NCI-H1105 treated with DMSO at 0.1 percent for 48 hours (cell line): ENCODE data around the gene PHKA2.

ENCODE experiments used
- DNase-seq: peaks from one replicate; lab custom pipeline; 2025; lab: John Stamatoyannopoulos, UW

Gene PHKA2

DNA sequence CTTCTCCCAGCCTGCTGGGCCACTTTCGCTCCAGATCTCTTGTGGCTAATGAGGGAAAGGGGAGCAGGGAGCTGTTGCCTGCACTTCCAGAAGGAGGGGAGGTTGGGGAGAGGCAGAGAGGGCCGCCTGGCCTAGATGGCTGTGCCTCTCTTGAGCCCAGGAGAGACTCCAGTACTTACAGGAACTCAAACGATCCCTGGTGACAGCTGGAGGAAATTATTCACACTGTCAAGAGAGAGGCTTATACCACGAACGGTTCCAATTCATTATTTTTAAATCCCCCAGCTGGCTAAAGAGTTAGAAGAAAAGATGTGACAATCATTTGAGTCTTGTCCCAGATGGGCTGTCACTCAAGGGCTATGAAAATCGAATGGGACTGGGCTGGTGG, 96.1 kb downstream of the PHKA2 start:
- DNase-seq = no peak

DNA sequence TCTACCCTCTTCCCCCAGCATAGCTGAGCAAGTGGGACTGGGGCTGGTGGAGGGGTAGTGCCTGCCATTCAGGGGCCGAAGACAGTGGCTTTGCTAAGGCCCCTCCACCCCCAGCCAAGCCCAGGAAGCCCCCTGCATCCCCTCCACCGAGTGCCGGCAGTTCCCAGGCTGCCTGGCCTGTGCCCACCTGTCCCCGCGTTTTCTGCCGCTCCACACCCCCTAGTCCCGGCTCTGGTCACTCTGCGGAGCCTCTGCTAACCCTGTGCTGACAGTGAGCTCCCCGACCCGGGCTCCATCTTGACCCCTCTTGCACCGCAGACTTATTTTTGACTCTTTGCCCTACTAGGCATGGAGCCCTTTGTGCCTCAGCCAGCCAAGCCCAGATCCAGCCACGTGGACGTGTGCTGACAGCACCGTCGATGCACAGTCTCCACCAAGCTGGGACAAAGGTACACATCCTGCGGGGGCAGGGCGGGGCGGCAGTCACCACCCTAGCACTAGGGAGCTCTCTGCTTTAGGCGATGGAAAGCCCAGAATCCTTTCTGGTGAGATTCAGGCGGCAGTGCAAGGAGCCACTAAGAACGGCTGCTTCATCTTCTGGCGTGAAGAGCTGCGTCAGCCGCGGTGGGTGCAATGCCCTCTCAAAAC, 96.6 kb downstream of the PHKA2 start:
- DNase-seq = peak; percentile 19

DNA sequence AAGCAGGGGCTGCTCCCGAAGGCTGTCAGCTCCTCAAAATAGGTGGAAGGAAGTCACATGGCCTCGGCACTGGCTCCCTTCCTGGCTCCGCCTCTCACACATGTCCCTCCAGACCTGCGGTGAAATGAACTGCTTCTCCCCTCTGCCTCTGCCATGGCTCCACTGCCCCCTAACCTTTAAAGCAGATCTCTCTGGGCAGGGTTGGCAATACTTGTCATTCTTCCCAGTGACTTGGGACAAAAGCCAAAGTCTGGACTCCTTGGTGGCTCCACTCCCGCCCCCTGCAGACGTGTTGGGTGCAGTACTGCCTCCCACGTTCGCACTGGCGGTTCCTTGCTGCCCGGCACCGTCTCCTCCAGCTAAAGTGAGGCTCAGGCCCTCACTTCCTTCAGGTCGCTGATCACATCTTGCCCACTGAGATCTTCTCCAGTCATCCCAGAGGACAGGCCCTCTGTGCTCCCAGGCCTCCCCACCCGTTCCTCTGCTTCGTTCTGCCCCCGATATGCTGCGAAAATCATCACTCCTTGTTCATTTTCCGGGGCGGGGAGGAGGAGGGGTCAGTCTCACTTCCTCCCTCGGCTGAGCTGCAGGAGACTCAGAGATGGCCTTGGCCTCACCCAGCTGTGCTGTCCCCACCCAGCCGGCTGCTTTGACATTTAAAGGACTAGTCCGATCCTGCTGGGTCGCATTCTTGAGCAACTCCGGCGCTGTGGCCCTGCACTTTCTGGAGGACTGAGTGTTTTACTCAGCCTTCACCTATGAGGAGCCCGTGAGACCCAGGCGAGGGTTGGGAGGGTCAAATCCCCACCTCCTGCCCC, 97.4 kb downstream of the PHKA2 start:
- DNase-seq = peak; percentile 49

DNA sequence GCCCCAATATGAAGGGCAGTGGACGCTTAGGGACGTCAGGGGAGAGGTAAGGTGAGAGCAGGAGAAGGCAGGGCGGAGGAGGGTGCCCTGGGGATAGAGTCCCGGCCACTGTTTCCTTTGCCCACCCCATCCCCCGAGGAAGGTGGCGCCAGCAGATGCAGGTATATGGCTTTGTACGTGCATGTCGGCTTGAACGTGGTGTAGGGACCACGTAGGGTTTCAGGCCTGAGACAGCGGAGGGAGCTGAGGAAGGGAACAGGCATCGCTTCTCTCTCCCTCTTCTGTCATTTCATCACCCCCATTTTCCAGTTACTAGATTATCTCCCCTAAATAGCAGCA, 97.9 kb downstream of the PHKA2 start:
- DNase-seq = no peak

DNA sequence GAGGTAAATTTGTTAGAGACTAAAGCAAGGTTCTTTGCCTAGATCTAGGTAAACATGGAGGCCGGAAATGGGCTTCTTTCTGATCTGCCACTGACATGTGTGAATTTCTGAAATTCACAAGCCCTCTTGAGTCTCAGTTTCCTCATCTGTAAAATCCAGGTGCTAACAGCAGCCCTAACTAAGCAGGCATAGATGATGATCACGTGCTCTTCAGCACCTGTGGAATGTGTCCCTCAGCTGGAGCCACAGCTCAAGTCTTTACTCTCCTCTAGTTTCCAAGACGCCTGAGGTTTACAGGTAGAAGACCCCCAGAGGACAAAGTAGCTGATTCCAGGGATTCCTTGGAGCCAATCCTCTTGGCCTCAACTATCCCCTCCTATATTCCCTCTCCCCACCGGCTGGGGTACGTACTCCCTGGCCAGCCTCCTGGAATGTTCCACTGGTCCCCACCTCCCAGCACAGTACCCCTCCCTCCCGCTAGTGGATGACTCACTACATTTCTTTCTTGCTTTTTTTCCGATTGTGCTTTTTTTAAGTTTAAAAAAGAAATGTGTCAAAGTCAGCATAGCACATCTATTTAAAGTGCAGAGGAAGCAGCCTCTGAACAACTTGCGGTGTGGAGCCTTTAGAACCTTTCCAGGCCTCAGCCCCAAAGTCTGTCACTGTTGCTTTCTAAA, 98.4 kb downstream of the PHKA2 start:
- no peak for DNase-seq

DNA sequence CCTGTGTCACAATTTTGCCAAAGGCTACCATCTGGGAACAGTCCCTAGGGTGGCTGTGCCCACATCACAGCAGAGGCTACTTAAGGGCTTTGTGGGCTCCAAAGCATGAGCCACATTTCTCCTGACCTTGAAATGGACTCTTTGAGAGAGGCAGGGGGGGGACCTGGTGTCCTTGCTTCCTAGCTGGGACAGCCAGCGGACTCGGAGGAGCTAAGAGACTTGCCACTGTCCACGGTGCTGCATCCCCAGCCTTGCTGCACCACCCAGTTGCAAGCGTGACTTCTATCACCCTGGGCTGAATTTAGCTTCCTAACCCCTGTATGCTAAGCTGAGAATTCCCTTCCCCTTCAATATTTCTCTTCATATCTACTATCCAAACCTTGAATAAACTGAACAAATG, 99.0 kb downstream of the PHKA2 start:
- no peak for DNase-seq

DNA sequence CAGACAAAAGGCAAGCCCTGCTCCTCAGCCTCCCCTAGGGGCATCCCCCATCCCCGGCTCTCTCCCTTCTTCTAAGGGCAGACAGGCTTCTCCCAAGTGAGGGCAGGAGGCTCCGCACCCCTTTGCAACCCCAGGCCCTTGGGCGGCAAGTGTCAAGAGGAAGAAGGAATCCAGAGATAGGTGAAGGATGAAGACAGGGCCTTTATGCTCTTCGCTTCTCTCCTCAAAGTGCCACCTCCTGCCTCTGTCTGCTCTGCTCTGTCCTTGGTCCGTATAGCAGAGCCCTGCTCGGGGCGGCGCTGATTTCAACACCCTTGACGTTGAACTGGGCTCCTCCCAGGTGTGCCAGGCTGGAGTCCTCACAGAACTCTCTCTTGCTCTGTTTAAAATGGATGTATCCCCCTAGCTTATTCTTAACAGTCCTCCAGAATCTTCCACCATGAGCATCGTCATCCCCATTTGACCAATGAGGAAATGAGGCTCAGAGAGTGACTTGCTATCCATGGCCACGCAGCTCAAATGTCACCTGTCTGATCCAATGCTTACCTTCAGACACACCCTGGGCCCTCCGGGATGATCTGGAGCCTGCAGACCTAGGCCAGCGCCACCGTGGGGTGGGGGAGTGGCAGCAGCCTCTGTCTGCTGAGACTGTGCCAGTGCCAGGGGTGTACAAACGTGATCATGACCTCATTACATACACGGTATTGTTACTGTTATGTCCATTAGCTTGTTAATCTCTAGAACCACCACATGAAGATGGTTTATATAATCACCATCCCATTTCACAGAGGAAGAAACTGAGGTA, 99.8 kb downstream of the PHKA2 start:
- DNase-seq = no peak

DNA sequence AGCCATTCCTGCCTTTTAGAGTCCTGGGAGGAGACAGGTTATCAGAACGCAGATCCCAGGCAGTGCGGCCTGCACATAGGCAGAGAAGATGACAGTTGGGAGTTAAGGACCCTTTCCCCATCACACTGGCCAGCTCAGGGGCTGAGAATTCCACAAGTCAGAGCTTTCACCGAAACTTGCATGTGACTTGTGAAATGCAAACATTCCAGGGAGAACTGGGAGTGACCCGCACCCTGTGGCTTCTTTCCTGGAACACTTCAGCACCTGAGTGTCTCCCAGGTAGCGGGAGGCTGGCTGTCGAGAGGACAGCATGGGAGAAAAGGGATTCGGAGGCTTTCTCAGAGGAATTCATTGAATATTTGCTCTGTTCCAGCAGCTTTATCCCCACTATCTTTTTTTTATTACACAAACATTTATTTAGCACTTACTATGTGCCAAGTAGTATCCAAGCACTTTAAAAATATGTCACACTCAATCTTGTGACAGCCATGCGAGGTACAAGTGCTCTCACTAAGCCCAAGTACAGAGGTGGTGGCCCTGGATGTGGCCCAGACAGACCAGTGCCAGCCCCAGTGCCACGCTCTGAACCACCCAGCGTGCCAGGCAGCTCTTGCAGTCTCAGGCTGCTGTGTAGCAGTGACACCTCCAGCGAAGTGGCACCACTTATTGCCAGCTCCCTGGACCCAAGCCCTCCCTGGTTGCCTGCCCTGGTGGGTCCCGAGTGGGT, 100.5 kb downstream of the PHKA2 start:
- no peak for DNase-seq

DNA sequence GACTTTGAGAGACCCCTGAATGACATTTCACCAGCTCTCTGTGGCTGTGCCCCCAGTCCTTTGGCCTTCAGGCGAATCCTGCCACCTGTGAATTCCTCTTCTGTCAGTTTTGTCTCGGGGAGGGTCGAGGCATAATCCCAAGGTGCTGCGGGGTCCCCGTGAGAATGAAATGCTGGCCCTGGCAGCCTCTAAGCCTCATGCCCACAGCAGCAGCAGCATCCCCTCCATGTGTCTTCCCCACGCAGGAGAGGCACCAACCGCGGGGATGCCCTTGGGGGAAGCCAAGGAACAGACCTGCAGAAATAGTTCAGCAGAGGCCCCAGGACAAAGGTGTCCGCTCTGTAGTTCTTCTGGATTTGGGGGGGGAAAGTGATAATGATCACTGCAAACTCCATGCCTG, 104.8 kb downstream of the PHKA2 start:
- DNase-seq = no peak

DNA sequence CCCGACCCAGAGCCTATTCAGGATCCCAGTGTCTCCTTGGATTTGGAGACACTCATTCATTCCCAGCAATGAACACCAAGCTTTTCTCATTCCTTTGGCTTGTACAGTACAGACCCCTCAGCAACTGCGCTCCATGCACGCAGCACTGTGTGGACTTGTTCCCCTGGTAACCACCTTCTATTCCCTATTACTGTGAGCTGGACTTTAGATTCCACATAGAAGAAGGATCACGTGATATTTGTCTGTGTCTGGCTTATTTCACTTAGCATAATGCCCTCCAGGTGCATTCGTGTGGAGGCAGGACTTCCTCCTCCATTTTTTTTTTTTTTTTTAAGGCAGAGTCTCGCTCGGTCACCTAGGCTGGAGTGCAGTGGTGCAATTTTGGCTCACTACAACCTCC, 106.4 kb downstream of the PHKA2 start:
- DNase-seq = no peak

DNA sequence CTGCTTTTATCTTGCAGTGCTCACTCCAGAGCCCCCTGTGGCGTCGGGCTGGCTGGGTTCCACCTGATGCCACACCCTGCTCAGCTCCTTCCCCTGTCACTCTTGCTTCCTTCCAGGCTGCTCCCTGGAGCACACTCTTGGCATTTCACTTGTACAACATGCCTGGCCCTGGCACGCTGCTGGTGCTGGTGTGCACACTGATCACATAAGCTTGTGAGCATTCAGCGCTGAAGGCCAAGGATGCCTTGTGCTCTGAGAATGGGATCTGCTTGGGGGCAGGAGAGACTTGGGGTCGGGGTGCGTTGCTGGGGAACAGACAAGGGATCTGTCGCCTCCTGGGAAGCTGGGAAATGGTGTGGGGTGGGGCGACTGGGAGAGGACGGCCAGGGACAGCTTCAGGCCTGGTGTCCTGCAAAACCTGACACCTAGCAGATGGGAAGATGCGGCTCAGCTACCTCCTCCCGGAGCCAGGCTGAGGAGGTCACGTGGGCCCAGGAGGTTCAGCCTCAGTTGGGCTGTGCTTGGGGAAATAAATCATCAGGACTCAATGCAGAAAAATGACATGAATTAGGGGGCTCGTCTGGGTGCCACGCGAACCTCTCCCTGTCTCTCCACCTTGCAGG, 108.5 kb downstream of the PHKA2 start:
- no peak for DNase-seq

DNA sequence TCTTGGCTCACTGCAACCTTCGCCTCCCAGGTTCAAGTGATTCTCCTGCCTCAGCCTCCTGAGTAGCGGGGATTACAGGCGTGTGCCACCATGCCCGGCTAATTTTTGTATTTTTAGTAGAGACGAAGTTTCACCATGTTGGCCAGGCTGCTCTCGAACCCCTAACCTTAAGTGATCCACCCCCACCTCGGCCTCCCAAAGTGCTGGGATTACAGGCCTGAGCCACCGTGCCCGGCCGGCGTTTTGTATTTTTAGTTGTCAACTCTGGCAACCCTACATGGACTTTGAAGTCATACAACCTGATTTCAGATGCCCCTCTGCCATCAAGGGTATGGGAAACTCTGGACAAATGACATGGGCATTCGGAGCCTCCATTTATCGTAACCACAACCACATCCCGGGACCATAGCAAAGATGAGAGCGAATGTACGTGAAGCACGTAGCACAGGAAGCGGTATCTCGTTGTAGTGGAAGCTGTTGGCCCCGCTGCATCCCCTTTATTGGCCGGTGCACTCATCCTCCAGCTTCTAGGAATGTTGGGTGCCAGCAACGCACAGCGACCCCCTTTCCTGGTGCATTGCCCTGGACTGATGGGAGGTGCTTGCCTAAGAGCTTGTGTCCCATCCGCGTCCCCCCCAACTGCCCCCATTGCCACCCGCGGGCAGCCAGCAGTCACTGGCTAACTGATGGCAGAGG, 109.2 kb downstream of the PHKA2 start:
- DNase-seq = no peak

DNA sequence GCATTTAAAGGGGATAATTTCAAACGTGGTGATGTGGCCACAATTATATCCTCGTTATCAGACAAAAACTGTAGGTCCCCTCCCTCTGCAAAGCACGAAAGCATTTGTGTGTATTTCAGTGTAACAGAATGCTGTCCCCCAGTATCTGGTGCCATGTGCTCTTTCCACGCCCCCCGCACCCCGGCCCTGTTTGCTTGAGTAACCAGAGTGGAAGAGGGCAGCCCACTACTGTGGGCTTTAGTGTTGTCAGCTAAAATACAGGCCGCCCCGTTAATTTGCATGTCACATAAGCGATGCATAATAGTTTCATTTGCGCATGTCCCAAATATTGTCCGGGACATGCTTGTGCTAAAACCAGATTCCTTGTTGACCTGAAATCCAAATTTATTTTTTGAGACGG, 110.1 kb downstream of the PHKA2 start:
- no peak for DNase-seq

DNA sequence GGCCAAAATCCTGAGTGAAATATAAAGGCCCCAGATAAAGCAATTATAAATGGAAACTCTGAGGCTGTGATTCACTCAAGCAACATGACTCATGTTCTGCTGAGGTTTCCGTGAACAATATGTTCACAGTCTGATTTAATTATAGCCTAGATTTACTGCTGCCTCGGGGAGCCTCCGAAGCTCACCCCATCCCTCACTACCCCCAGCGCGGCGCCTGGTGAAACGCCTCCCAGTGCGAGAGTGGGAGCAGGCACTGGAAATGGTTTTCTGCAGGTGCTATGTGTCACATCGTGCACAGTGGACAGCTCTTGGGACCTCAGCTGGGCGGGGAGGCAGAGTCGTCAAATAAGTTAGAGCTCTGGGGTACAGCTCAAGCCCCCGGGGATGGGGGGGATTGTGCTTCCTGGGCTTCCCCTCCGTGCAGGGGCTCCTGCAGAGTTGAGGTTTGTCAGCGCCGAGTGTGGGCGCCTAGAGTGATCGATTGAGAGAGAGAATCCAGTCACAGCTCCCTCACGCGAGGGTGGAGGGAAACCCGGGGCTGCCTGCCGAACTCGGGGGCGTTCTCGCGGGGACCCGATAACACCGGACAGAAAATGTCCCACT, 110.6 kb downstream of the PHKA2 start:
- DNase-seq = no peak

DNA sequence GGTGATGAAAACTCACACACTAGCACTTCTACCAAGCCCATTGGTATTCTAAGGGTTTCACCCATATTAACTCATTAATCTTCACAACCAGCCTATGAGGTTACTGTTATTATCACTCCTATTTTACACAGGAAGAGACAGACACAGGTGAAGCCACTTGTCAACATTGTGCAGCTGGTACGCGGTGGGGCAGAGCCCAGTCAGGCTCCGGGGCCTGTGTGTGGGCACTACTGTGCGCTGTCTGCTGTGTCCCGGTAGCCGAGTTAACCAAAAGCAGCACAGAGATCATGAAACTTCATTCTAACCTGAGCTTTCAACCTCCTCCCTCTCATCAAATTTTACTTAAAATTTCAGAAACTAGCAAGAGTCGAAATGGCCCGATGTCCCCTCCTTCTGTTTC, 111.3 kb downstream of the PHKA2 start:
- DNase-seq = no peak

DNA sequence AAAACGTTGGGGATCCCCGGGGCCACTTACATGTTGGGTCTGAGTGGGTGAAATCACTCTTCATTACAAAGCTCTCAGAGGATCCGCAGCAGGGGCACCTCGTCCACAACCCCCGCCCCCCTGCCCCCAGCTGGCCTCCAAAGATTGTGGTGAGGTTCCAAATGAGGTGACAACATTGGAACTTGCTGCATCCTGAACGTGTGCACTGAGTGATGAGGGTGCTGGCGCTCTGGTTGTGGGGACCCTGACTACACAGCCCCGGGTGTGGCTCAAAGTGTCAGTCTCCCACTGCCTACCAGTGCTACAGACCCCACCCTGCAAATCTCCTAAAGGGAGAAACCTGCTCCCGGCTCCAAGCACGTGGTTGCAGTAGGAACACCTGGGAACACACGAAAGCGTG, 111.9 kb downstream of the PHKA2 start:
- no peak for DNase-seq

DNA sequence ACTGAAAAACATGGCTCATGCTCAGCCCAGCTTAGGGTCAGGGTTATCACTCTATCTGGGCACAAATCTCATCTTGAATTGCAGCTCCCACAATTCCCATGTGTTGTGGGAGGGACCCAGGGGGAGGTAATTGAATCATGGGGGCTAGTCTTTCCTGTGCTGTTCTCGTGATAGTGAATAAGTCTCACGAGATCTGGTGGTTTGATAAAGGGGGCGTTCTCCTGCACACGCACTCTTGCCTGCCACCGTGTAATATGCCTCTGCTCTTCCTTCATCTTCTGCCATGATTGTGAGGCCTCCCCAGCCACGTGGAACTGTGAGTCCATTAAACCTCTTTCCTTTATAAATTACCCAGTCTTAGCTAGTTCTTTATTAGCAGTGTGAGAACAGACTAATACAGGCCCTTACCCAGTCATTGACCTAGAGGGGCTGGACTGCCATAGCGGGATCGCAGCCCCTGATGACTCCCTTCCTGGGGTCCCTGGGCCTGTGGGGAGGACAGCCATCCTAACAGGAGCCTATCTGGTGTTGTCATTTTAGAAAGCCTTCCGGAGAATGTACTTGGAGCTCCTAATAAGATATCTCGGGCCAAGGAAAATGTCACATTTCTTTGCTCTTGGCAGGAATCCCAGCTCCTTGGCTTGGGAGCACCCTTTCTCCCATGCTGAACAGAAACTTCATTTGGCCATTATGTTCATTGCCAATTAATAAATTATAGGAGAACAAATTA, 112.6 kb downstream of the PHKA2 start:
- DNase-seq = no peak

DNA sequence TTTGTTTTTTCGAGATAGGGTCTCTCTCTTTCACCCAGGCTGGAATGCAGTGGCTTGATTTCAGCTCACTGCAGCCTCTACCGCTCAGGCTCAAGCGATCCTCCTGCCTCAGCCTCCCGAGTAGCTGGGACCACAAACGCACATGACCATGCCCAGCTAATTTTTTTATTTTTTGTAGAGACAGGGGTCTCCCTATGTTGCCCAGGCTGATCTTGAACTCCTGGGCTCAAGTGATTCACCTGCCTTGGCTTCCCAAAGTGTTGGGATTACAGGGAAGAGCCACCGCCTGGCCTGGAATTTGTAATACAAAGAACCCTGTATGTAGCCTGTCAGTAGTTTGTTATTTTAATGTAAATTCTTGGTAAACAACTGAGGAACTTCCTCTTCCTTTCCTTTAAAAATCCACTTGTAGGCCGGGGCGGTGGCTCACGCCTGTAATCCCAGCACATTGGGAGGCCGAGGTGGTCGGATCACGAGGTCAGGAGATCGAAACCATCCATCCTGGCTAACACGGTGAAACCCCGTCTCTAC, 119.5 kb downstream of the PHKA2 start:
- no peak for DNase-seq

DNA sequence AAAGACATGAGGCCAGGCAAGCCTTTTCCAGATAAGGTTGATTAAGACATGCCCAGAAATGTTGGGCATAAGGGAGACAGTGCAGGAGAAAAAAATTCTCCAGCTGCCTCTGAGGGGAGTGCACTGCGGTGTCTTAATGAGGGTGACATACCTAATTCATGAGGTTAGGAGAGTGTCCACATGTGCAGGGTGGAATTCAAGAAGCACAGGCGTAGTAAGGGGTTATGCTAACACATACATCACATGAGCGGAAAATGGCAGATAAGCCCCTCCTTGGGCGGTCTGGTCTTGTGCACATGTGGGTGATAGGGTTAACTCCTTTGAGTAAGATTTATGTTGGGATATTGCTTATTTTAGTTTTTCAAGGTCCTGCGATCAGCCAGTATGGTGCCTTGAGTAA, 122.4 kb downstream of the PHKA2 start:
- no peak for DNase-seq

DNA sequence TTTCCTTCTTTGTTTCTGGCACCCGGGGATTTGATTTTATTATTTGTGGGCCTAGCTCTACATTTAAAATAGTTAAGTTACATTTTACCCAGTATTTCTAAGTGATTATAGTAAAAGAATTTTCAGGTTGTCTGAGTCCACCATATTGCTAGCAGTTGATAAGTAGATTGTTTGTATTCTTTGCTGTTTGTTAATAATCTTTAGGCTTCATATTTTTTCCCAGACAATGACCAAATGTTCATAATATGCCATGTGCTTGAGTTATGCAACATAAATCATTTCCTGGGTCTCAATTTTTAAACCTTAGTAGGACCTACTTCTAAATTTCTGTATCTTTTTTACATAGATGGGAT, 127.3 kb downstream of the PHKA2 start:
- no peak for DNase-seq
